GM12878 (cell line): Measurements from ENCODE around the gene IL18RAP.

Experiments used
- HCFC1 ChIP-seq: fragments of 150-350 bp; IDR thresholded peaks from 2 replicates; pipeline ENCODE4 v1.6.1; 2014; ENCODE audit warnings: low read length
- SRF ChIP-seq, 2 experiments: IDR thresholded peaks; 2 replicates each; pipeline ENCODE4 v1.6.1; 2011; ENCODE audit warnings: low read depth in 2 of 2, low read length in 2 of 2, mild to moderate bottlenecking in 1 of 2, moderate library complexity in 1 of 2
- TBL1XR1 ChIP-seq: IDR thresholded peaks from 2 replicates; pipeline ENCODE4 v1.6.1; 2012; ENCODE audit warnings: low read depth, low read length, improper control_type of control experiment
- TF ChIP-seq, protein P1 (sequence below): IDR thresholded peaks from 2 replicates; pipeline ENCODE4 v1.6.1; 2011; ENCODE audit warnings: low read depth, low read length, improper control_type of control experiment, borderline replicate concordance
- TF ChIP-seq, protein P2 (sequence below): IDR thresholded peaks from 2 replicates; pipeline ENCODE4 v1.6.1; 2012; ENCODE audit warnings: low read length, inconsistent platforms

DNA sequence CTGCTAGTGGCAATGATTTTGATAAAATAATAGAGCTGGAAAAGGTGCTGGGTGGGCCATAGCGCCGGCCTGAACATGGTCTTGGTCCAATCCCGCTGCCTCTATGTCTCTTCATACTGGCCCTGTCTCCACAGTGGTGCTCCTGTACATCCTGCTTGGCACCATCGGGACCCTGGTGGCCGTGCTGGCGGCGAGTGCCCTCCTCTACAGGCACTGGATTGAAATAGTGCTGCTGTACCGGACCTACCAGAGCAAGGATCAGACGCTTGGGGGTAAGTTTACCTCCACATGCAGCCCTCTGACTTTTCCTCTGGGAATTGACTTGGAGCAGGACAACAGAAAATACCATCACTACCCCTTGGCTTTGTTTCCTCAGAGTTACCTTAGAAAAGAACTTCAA lies 24.0 kb downstream of the IL18RAP start:
- TF ChIP-seq HCFC1: no peak
- no peak for TF ChIP-seq TBL1XR1
- TF ChIP-seq SRF (IDR thresholded peaks at IDR 0.05; ENCODE audit: low read depth in 2 of 2, low read length in 2 of 2): no peak
- TF ChIP-seq, protein P1, sequence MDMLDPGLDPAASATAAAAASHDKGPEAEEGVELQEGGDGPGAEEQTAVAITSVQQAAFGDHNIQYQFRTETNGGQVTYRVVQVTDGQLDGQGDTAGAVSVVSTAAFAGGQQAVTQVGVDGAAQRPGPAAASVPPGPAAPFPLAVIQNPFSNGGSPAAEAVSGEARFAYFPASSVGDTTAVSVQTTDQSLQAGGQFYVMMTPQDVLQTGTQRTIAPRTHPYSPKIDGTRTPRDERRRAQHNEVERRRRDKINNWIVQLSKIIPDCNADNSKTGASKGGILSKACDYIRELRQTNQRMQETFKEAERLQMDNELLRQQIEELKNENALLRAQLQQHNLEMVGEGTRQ: no peak
- TF ChIP-seq, protein P2, sequence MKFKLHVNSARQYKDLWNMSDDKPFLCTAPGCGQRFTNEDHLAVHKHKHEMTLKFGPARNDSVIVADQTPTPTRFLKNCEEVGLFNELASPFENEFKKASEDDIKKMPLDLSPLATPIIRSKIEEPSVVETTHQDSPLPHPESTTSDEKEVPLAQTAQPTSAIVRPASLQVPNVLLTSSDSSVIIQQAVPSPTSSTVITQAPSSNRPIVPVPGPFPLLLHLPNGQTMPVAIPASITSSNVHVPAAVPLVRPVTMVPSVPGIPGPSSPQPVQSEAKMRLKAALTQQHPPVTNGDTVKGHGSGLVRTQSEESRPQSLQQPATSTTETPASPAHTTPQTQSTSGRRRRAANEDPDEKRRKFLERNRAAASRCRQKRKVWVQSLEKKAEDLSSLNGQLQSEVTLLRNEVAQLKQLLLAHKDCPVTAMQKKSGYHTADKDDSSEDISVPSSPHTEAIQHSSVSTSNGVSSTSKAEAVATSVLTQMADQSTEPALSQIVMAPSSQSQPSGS: no peak
